ENCODE measurements around the gene CRELD1. TPM values are rescaled to one million over a fixed set of nuclear protein-coding genes. Genes with fewer than 3 reads are reported as not detected.
"Not testable (repeated sequence)": the region's sequence is repeated elsewhere in the genome, so short reads cannot be mapped to it uniquely, and the experiment has no call there.

CRELD1 gene
- total RNA-seq, 4 donors from 2014 or later: 54.3 to 80.0 (median 64.6) TPM

DNA sequence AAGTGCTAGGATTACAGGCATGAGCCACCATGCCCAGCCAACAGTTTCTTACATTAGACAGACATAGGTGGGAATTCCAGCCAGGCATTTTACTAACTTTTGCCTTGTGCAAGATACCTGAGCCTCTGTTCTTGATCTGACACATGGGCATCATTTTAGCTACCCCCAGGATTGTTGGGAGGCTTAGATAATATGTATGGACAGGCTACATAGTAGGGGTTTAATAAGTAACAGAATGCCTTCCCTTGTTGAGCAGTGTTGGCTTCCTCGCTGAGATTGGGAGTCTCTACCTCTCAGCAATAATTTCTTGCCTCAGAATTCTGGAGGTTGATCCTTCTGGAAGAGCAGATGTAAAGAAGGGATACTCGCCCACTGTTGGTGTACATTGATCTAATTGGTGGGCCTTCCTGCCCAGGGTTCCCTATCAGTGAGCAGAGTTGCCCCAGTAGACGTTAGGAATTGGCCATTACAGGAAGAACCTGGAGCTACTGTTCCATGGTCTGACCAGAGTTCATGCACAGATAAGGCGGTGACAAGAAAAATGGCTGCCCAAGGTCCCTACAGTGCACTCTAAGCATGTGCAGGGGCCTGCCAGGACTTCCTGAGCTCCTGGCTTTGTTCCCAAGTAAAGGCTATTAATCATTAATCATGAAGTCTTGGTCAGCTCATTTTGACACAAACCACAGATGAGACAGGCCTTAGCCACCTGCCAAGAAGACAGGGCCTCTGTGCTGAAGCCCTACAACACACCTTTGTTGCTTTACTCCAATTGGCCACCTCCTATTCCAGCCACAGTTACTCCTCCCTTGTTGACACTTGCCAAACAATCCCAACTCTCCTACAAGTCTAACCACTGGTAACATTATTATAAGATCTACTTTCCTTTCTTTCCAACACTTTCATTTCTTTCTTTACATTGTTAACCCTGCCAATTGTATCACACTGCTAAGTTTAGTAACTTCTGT lies 35.9 kb upstream of the CRELD1 start:
- H3K4me3 ChIP-seq: no peak overlapping the region
- TF ChIP-seq, protein P1, sequence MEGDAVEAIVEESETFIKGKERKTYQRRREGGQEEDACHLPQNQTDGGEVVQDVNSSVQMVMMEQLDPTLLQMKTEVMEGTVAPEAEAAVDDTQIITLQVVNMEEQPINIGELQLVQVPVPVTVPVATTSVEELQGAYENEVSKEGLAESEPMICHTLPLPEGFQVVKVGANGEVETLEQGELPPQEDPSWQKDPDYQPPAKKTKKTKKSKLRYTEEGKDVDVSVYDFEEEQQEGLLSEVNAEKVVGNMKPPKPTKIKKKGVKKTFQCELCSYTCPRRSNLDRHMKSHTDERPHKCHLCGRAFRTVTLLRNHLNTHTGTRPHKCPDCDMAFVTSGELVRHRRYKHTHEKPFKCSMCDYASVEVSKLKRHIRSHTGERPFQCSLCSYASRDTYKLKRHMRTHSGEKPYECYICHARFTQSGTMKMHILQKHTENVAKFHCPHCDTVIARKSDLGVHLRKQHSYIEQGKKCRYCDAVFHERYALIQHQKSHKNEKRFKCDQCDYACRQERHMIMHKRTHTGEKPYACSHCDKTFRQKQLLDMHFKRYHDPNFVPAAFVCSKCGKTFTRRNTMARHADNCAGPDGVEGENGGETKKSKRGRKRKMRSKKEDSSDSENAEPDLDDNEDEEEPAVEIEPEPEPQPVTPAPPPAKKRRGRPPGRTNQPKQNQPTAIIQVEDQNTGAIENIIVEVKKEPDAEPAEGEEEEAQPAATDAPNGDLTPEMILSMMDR (IDR thresholded peaks at IDR 0.05): no peak
- TF ChIP-seq POLR2AphosphoS5 (IDR thresholded peaks at IDR 0.05): no peak
- no peak for TF ChIP-seq POLR2A (IDR thresholded peaks at IDR 0.05)
- TF ChIP-seq EP300 (IDR thresholded peaks at IDR 0.05): no peak
- H3K36me3 ChIP-seq: peaks cover 0 to 13% of the 10 kb centered on the region in 2 donors
- H3K4me1 ChIP-seq: peaks cover 0 to 33% (median 0%) of the 10 kb centered on the region in 3 donors
- peak overlapping the region in 1 of 4 donors; percentile 6 for H3K27ac ChIP-seq
- no peaks in the 10 kb centered on the region for H3K9me3 ChIP-seq
- no peak for ATAC-seq
- no peaks in the 10 kb centered on the region for H3K27me3 ChIP-seq
- WGBS, 2 donors (ENCODE audit: low coverage in 1 of 2): 71 to 100% methylated on average over 2 of the region's 4 CpGs

DNA sequence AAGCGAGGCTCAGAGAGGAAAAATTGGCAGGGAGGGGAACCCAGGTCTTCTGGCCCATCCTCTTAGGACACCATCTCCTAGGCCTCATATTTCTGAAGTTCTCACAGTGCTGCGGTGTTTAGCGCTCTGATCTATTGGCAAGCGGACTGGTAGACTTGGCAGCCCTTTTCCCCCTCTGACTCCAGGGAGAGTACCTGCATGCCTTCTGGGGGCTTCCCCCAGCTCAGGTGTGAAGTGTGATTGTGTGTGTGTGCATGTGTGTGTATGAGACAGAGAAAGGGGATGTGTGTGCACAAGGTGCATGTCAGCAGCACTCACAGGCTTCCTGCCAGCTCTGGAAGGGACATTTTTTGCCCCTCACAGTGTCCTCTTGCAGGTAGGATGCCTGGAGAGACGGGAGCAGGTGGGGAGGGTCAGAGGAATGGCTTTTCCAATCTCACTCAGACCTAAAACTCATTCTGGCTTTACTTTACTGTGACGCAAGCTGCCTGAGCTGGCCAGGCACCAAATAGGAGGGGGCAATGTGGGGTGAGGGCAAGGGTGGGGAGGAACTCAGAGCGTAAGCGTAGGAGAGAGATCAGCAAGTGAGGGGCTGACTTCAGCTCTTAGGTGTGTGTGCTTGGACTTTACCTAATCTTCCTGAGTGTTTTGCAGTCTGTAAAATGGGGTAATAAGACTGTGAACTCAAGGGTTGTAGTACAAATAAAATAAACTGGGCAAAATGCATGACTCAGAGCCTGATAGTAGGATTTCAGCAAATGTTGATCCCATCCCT lies 35.0 kb upstream of the CRELD1 start:
- TF ChIP-seq POLR2A (IDR thresholded peaks at IDR 0.05): no peak
- TF ChIP-seq, protein P1 (IDR thresholded peaks at IDR 0.05): no peak
- no peak for TF ChIP-seq POLR2AphosphoS5 (IDR thresholded peaks at IDR 0.05)
- TF ChIP-seq EP300 (IDR thresholded peaks at IDR 0.05): no peak
- Histone ChIP-seq H3K36me3 (peaks cover 0 to 3% of the 10 kb centered on the region in 2 donors), H3K27ac (peak overlapping the region in 1 of 4 donors; percentile 6), H3K9me3 (no peaks in the 10 kb centered on the region), H3K4me1 (peaks cover 0 to 25% (median 0%) of the 10 kb centered on the region in 3 donors), H3K4me3 (no peak overlapping the region), H3K27me3 (no peaks in the 10 kb centered on the region)
- no peak for ATAC-seq
- 52 to 68% methylated on average over 6 of the region's 8 CpGs for WGBS, 2 donors (ENCODE audit: low coverage in 1 of 2)

DNA sequence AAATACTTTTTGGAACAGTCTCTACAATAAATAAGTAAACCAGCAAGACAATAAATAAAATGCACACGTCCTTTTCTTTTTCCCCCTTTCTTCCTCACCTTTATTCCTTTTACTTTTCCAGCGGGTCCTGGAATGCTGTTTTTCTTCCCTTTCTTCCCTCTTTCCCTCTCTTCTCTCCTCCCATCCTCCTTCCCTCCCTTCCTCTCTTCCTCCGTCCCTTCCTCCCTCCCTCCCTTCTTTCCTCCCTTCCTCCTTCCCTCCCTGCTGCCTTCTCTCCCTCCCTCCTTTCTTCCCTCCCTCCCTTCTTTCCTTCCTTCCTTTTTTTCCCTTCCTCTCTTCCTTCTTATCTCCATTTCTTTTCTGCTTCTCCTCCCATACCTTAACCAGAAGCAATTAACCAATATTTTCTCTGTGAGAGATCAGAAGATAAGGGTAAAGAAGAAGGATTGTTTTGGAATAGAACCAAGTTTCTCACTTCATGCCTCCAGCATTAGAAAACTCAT lies 34.3 kb upstream of the CRELD1 start:
- WGBS, 2 donors (ENCODE audit: low coverage in 1 of 2): 59 to 69% methylated on average over 3 of the region's 3 CpGs

DNA sequence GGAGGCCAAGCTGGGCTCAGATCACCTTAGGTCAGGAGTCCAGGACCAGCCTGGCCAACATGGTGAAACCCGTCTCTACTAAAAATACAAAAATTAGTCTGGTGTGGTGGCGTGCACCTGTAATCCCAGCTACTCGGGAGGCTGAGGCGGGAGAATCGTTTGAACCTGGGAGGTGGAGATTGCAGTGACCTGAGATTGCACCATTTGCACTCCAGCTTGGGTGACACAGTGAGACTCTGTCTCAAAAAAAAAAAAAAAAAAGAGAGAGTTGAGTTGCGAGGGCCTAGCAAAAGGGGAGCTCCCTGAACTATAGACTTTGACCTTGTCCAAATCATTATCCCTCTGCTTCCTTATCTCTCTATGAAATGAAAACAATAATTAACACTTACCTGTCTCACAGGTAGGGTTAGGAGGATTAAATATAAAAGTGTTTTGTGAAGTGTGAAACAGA lies 32.6 kb upstream of the CRELD1 start:
- not testable (repeated sequence) for H3K4me3 ChIP-seq, H3K27ac ChIP-seq, H3K27me3 ChIP-seq, ATAC-seq, H3K36me3 ChIP-seq, H3K9me3 ChIP-seq
- WGBS, 2 donors (ENCODE audit: low coverage in 1 of 2): 100% methylated on average over 2 of the region's 6 CpGs; no CpG with 5 or more reads in 1 of the 2 donors
- H3K4me1 ChIP-seq: peaks cover 0 to 18% (median 0%) of the 10 kb centered on the region in 3 donors

More for the DNA sequence above, 34.3 kb upstream of the CRELD1 start:
- no peak overlapping the region for H3K27ac ChIP-seq
- H3K4me3 ChIP-seq: no peak overlapping the region
- no peaks in the 10 kb centered on the region for H3K36me3 ChIP-seq
- H3K9me3 ChIP-seq: no peaks in the 10 kb centered on the region
- ATAC-seq: no peak
- peaks cover 0 to 18% (median 0%) of the 10 kb centered on the region in 3 donors for H3K4me1 ChIP-seq
- TF ChIP-seq, protein P1 (IDR thresholded peaks at IDR 0.05): no peak
- TF ChIP-seq POLR2AphosphoS5 (IDR thresholded peaks at IDR 0.05) (no peak), EP300 (IDR thresholded peaks at IDR 0.05) (no peak), POLR2A (IDR thresholded peaks at IDR 0.05) (no peak)
- no peaks in the 10 kb centered on the region for H3K27me3 ChIP-seq

DNA sequence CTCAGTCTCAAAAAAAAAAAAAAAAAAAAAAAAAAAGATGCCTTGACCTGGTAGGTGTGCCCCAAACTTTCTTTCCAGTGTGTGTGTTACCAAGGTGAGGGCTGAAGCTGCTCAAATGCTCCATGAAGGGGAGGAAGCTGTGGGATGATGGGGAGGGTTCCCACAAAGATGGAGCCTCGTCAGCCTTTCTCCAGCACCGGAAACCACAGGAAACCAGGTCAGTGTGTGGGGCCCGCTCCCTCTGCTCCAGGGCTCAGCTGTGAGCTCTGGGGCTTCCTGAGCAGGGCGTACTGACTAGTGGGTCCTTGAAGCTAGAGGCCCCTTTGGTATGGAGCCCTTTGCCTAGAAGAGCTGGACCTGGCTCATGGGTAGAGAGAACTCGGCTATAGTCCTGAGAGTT lies 31.7 kb upstream of the CRELD1 start:
- Histone ChIP-seq H3K4me1 (peaks cover 0 to 18% (median 0%) of the 10 kb centered on the region in 3 donors), H3K27me3 (no peaks in the 10 kb centered on the region), H3K4me3 (no peak overlapping the region), H3K27ac (no peak overlapping the region), H3K9me3 (no peaks in the 10 kb centered on the region), H3K36me3 (no peaks in the 10 kb centered on the region)
- no peak for ATAC-seq
- TF ChIP-seq, protein P1 (IDR thresholded peaks at IDR 0.05): no peak
- no peak for TF ChIP-seq POLR2AphosphoS5 (IDR thresholded peaks at IDR 0.05)
- 57 to 100% methylated on average over 1 of the region's 5 CpGs for WGBS, 2 donors (ENCODE audit: low coverage in 1 of 2)

All from gastroesophageal sphincter (tissue), 4 donors.